IPS-20b (cell line): ENCODE measurements around the gene ADAMTS2.

Source experiments
- H3K27ac ChIP-seq: one replicate; pipeline ENCODE4 v1.5.1; 2013; ENCODE audit warnings: low read length
- H3K27me3 ChIP-seq: 2 replicates; pipeline ENCODE4 v1.6.1; 2013; ENCODE audit warnings: mild to moderate bottlenecking, low read length, inconsistent platforms; ENCODE audit not compliant: insufficient read depth
- H3K36me3 ChIP-seq: 2 replicates; pipeline ENCODE4 v1.6.1; 2013; ENCODE audit warnings: low read depth, mild to moderate bottlenecking, inconsistent platforms, low read length, moderate library complexity; ENCODE audit not compliant: insufficient read depth
- H3K4me1 ChIP-seq: 2 replicates; pipeline ENCODE4 v1.6.1; 2013; ENCODE audit warnings: mild to moderate bottlenecking, control low read depth, inconsistent platforms, low read length, moderate library complexity; ENCODE audit not compliant: insufficient read depth
- H3K4me3 ChIP-seq: 2 replicates; pipeline ENCODE4 v1.5.1; 2013; ENCODE audit warnings: mild to moderate bottlenecking, low read length, inconsistent platforms
- H3K9ac ChIP-seq: 2 replicates; pipeline ENCODE4 v1.6.1; 2013; ENCODE audit warnings: low read depth, mild to moderate bottlenecking, inconsistent platforms, low read length, moderate library complexity
- H3K9me3 ChIP-seq: 2 replicates; pipeline ENCODE4 v1.6.1; 2013; ENCODE audit warnings: mild to moderate bottlenecking, low read depth, low read length, inconsistent platforms; ENCODE audit not compliant: insufficient read depth

Gene ADAMTS2

DNA sequence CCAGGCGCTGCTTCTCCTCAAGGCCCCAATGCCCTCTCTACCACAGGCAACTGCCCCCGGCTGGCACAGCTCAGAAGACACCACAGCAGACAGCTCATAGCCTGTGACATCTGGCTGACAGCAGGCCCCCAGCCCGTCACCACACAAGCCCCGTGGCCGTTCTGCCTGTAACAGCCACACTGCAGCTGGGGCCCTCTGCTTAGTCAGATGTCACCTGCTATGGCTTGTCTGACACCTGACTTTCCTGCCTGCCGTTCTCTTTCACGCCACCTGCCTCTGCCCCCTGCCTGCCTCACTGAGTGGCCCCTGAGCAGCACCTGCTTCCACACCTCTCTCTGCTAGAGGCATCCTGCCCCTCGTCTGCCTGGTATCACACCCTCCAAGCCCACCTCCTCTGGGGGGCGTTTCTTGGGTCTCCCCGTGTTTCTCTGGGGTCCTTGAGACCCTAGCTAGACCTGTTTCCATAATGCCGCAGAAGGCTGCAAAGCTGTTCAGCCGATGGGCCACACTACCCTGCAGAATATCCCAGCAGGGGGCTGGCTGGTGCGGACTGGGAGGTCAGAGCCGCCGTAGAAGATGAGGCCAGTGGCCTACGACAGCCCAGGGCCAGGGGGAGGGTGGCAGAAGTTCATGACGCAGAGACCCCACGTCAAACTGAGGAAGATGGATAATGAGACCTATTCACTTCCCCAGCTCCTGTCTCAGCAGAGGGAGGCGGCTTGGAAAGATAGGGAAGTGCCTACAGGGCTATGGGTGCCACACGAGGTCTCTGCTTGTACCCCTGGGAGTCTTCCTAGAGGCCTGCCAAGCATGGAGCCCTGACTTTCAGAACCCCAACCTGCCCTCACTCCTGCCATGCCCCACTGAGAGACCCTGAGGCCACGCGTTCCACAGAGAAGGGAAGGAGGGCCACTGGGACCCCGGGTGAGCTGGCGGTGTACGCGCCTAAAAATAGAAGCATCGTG lies 190.0 kb downstream of the ADAMTS2 start:
- H3K4me1 ChIP-seq, result no peaks in the 10 kb centered on the region
- no peak overlapping the region for H3K4me3 ChIP-seq
- no peaks in the 10 kb centered on the region for H3K36me3 ChIP-seq
- no peak overlapping the region for H3K9ac ChIP-seq
- no peaks in the 10 kb centered on the region for H3K27me3 ChIP-seq
- H3K27ac ChIP-seq, result no peak overlapping the region
- no peaks in the 10 kb centered on the region for H3K9me3 ChIP-seq

DNA sequence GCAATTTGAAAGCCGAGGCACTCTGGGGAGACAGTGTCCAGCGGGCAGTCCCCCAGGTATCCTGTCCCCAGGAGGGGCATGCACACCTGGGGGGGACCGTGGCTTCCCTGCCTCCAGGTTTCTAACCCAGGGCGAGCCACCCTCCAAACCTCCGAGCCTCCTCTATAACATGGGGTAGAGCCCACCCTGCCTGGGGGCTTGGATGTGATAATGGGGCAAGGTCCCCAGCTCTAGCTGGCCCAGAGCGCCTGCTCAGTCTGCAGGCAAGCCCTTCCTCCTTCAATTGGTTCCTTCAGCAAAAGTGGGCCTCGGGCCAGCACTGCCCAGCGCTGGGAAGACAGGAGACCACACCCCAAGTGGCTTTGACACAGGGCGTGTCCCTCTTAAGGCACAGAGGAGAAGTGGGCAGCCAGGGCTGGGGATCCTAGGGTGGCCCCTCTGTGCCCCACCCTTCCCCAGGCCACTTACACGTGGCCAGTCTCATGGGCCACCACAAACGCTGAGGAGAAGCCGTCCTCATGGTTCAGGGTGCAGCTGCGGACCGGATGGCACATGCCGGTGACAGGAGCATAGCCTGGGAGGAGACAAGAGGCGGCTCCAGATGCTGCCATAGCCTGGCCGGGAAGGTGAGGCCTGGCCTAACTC lies 190.8 kb downstream of the ADAMTS2 start:
- no peak overlapping the region for H3K4me3 ChIP-seq
- no peak overlapping the region for H3K27ac ChIP-seq
- no peaks in the 10 kb centered on the region for H3K4me1 ChIP-seq
- H3K36me3 ChIP-seq, result no peaks in the 10 kb centered on the region
- H3K9ac ChIP-seq, result no peak overlapping the region
- no peaks in the 10 kb centered on the region for H3K9me3 ChIP-seq
- H3K27me3 ChIP-seq, result no peaks in the 10 kb centered on the region

DNA sequence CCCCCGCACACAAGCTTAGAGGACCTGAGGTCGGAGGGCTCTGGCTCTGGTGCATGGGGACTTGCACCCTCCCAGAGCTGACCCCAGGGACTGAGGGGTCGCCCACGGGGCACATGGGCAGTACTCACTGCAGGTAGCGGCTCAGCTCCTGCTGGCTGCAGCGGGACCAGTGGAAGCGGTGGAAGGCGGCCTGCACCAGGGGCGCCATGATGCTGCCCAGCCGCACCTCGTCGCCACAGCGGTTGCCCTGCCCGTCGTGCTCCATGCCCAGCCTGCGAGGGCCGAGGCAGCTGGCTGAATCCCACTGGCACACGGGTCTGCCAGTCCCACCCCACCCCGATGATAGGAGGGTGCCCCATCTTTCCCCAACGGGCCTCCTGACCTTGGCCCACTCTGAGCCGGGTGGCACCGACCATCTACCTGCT lies 191.3 kb downstream of the ADAMTS2 start:
- Histone ChIP-seq H3K27me3 (no peaks in the 10 kb centered on the region), H3K36me3 (no peaks in the 10 kb centered on the region), H3K27ac (no peak overlapping the region), H3K4me3 (no peak overlapping the region), H3K9me3 (no peaks in the 10 kb centered on the region), H3K9ac (no peak overlapping the region), H3K4me1 (no peaks in the 10 kb centered on the region)

DNA sequence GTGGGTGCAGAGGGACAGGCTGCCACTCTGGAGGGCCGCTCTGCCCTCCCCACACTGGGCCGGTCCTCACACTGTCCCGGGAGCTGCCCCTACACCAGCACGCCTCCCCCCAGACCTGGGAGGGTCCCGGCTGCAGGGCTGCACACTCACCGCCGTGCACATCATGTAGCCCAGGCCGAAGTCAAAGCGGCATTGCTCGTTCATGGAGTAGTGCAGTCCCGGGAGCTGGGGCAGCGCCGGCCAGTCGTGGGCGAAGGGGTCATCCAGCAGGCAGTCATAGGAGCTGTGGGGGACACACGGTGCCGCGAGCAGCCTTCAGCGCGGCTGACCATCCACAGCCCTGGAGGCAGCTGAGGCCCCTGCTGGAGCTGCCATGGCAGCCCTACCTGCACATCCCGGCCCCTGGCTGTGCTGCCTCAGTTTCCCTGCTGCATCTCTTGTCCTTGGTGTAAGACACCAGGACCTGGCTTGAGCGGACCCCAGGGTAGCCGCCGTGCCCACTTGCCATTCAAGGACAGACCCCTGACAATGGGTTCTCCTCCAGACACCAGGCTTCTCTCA lies 191.8 kb downstream of the ADAMTS2 start:
- H3K27me3 ChIP-seq, result no peaks in the 10 kb centered on the region
- H3K36me3 ChIP-seq, result no peaks in the 10 kb centered on the region
- H3K27ac ChIP-seq, result no peak overlapping the region
- no peaks in the 10 kb centered on the region for H3K9me3 ChIP-seq
- H3K4me3 ChIP-seq, result no peak overlapping the region
- no peaks in the 10 kb centered on the region for H3K4me1 ChIP-seq
- H3K9ac ChIP-seq, result no peak overlapping the region

DNA sequence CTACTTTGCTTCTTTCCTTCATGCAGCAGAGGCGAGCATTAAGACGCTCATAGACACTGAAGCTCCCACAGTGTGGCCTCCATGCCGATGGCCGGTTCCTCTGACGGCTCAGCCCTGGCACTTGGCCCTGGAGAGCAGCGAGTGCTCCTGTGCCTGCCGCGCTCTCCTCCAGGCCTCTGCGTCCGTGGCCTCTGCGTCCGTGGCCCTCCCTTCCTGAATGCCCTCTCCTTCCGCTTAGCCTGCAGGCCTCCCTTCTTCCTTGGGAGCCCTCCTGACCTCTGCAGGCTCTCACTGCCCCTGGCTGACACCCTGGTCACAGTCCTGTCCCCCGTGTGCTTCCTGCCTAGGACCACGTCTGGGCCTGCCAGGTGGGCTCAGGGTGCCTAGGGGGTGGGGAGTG lies 192.3 kb downstream of the ADAMTS2 start:
- H3K36me3 ChIP-seq, result no peaks in the 10 kb centered on the region
- H3K9me3 ChIP-seq, result no peaks in the 10 kb centered on the region
- H3K27ac ChIP-seq, result no peak overlapping the region
- no peak overlapping the region for H3K4me3 ChIP-seq
- H3K4me1 ChIP-seq, result no peaks in the 10 kb centered on the region
- no peak overlapping the region for H3K9ac ChIP-seq
- no peaks in the 10 kb centered on the region for H3K27me3 ChIP-seq

DNA sequence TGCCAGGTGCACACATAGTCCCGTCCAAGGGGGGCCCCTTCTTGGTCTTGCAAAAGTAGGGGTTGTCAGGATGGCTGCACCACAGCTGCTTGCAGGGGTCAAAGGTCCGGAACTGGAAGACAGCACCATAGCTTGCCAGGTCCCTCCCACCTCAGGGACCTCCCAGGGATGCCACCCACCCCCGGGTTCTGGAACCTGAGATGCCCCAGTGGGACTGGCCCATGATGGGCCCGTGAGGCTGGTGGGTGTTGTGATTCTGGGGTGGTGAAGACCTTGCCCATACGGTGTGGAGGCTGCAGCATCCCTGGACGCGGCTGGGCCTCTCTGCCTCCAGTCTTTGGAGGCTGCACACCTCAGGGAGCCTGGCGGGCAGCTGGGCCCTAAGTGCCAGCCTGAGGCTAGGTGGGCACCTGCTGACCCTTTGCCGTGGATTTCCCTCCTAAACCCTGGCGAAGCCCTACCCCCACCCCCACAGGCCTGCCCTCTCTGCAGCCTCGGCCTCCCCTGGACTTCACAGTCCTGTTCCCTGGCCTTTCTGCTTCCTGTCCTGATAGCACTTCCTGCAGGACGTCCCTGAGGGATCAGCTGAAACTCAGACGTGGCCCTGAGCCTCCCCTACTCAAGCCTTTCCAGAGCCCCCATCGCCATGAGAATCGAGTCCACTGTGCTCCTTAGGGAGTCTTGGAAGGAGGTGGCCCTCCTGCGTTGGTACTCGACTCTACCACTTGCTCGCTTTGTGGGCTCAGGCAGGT lies 192.9 kb downstream of the ADAMTS2 start:
- Histone ChIP-seq H3K27ac (no peak overlapping the region), H3K27me3 (no peaks in the 10 kb centered on the region), H3K4me1 (no peaks in the 10 kb centered on the region), H3K9me3 (no peaks in the 10 kb centered on the region), H3K4me3 (no peak overlapping the region), H3K9ac (no peak overlapping the region), H3K36me3 (no peaks in the 10 kb centered on the region)

DNA sequence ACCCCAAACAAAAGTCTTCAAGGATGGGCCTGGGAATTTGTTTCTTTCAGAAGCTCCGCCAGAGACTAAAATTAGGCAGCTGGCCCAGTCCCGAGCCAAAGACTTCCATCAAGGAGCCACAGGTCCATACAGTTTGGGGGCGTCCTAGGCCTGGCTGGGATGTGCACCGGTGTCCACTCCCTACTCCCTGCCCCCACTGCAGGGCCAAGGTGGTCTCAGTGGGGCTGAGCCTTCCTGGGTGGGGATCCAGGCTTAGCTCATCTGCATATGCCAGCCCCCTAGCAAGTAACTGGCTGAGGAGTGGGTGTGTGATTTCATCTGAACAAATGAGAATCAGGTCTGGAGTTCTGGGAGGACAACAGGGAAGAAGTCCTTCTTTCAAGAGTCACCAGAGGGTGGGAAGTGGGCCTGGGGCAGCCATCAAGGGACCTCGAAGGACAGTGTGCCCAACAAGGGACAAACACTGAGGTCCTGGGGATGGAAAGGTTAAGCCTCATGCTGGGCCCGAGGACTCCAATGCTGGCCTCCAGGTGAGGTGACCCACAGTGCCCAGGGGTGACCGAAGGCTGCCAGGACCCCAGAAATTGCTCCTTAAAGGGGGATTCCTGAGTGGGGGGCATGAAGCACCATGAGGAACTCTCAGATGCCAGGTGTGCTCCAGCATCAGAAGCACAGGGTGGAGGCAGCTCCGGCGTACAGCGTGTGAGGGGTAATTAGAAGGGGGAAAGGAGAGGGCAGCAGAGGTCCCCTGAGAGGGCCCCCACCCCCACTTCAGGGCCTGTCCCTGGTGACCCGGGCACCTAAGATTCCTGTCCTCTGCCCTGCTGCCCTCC lies 193.8 kb downstream of the ADAMTS2 start:
- no peak overlapping the region for H3K4me3 ChIP-seq
- no peaks in the 10 kb centered on the region for H3K4me1 ChIP-seq
- no peaks in the 10 kb centered on the region for H3K36me3 ChIP-seq
- H3K9me3 ChIP-seq, result no peaks in the 10 kb centered on the region
- H3K27me3 ChIP-seq, result no peaks in the 10 kb centered on the region
- no peak overlapping the region for H3K9ac ChIP-seq
- no peak overlapping the region for H3K27ac ChIP-seq

DNA sequence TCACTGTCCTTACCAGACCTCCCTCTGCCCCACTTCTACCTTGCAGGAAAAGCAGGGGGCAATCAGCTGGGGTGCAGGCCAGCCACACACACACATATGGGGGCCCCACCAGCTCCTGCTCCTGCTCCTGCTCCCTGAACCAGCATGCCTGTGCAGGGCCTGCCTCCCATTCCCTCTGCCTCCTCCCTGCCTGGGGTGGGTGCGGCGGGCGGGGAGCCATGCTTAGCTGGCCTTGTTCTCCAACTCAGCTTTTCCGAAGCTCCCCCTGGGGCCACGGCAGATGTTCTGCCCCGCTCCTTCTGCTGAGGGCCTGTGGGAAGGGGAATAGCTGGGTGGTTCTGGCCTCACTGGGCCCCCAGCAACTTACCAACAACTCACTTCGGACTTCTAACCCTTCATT lies 195.2 kb downstream of the ADAMTS2 start:
- no peaks in the 10 kb centered on the region for H3K36me3 ChIP-seq
- no peak overlapping the region for H3K27ac ChIP-seq
- no peak overlapping the region for H3K9ac ChIP-seq
- no peak overlapping the region for H3K4me3 ChIP-seq
- no peaks in the 10 kb centered on the region for H3K9me3 ChIP-seq
- H3K27me3 ChIP-seq, result no peaks in the 10 kb centered on the region
- no peaks in the 10 kb centered on the region for H3K4me1 ChIP-seq

DNA sequence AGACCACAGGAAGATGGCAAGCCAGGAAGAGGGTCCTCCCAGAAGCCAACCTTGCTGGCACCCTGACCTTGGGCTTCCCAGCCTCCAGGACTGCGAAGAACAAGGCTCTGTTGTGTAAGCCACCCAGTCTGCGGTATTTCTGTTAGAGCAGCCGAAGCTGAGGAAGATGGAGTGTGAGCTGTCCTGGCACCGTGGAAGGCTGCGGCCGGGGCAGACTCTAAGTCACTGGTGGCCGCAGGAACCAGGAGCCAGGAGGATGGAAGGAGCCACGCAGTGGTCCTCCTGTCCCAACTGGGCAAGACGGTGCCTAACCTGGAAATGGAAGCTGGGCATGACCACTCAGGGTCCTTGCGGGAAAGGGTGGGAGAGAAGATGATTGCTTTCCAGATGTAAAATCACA lies 196.0 kb downstream of the ADAMTS2 start:
- no peaks in the 10 kb centered on the region for H3K4me1 ChIP-seq
- H3K27ac ChIP-seq, result no peak overlapping the region
- no peak overlapping the region for H3K9ac ChIP-seq
- no peaks in the 10 kb centered on the region for H3K9me3 ChIP-seq
- no peaks in the 10 kb centered on the region for H3K36me3 ChIP-seq
- no peaks in the 10 kb centered on the region for H3K27me3 ChIP-seq
- H3K4me3 ChIP-seq, result no peak overlapping the region

DNA sequence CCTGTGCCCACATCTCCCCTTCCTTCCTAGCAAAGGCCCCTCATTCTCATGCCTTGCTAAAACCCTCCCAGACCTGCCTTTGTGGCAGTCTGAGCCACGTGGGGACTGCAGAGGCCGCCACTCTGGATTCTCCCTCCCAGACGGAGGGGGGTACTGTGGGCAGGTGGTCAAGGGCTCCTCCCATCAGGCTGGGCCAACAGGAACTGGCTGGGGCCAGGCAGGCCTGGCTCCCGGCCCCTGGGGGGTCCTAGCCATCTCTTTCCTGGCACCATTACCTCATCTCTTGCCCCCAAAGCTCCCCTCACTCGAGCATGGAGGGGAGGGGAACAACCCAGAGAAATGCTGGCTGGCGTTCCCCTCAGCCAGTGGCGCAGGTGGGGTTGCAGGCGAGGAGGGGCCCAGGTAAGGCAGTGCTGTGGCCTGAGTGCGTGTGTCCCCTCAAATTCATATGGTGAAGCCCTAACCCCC lies 196.5 kb downstream of the ADAMTS2 start:
- Histone ChIP-seq H3K9me3 (no peaks in the 10 kb centered on the region), H3K9ac (no peak overlapping the region), H3K36me3 (no peaks in the 10 kb centered on the region), H3K27ac (no peak overlapping the region), H3K4me3 (no peak overlapping the region), H3K4me1 (no peaks in the 10 kb centered on the region), H3K27me3 (no peaks in the 10 kb centered on the region)
